HepG2 (cell line): ENCODE measurements around the gene CLIP2. TPM values are rescaled to one million over a fixed set of nuclear protein-coding genes. Genes with fewer than 3 reads are reported as not detected.

Source experiments
- ATAC-seq: fragments of 200-7000 bp; cut with Tn5 transposase; 3 replicates; pipeline ENCODE4 v1.9.1; 2020; ENCODE audit warnings: mild to moderate bottlenecking, moderate library complexity
- BruUV-seq: library from RNA; stranded (reverse); fragments of 400-500 nt; replicated peaks from 2 replicates; lab custom pipeline; 2021; lab: Mats Ljungman, UMichigan
- CTCF ChIA-PET: fragments of 300-600 bp; formaldehyde crosslinking; extraction: SDS; loops from one replicate; lab custom pipeline; 2021; ENCODE audit warnings: low total read pairs, inconsistent platforms, low intra/inter-chr PET ratio; lab: Yijun Ruan, JAX
- POLR2A ChIA-PET: fragments of 350-600 bp; sonication (Branson Sonifier 250); formaldehyde crosslinking; loops from one replicate; lab custom pipeline; 2020; ENCODE audit warnings: antibody characterized with exemption, inconsistent platforms; lab: Yijun Ruan, JAX
- DNase-seq: peaks from one replicate; pipeline ENCODE4 v3.0.0-alpha.2; 2015; ENCODE audit warnings: low spot score
- FAIRE-seq: peaks from 3 replicates; lab custom pipeline; 2011; peaks lifted over from hg19 to GRCh38; lab: Jason Lieb, UNC
- H2AFZ ChIP-seq: one replicate; pipeline ENCODE4 v1.6.1; 2011; ENCODE audit warnings: low read length, inconsistent platforms
- H3K27ac ChIP-seq: fragments of 300-600 bp; 3 replicates; pipeline ENCODE4 v1.8.0; 2011; ENCODE audit warnings: mixed run types, mild to moderate bottlenecking, mixed read lengths, low read length, inconsistent platforms; ENCODE audit not compliant: insufficient read depth; ENCODE audit errors: extremely low read length
- H3K27me3 ChIP-seq, 2 experiments: fragments of 200-600 bp in 1 of 2; 2 replicates in 1 of 2; 3 replicates in 1 of 2; pipeline versions ENCODE4 v1.6.0 to v1.8.0; 2011; ENCODE audit warnings: low read length in 2 of 2, mild to moderate bottlenecking in 2 of 2, moderate library complexity in 2 of 2, inconsistent platforms in 1 of 2; ENCODE audit not compliant: insufficient read depth in 2 of 2, control insufficient read depth in 1 of 2
- H3K36me3 ChIP-seq, 2 experiments: fragments of 200-600 bp in 1 of 2; replicated peaks in 1 of 2; 2 replicates in 1 of 2; 3 replicates in 1 of 2; pipeline versions ENCODE4 v1.5.1 to v1.8.0; 2011; ENCODE audit warnings: low read length in 2 of 2, inconsistent platforms in 1 of 2; ENCODE audit not compliant: insufficient read depth in 2 of 2, control insufficient read depth in 1 of 2
- H3K4me1 ChIP-seq: 2 replicates; pipeline ENCODE4 v1.5.1; 2012; ENCODE audit warnings: low read length, inconsistent platforms; ENCODE audit not compliant: insufficient read depth
- H3K4me2 ChIP-seq: 2 replicates; pipeline ENCODE4 v1.6.0; 2011; ENCODE audit warnings: low read depth, low read length, inconsistent platforms
- H3K4me3 ChIP-seq, 3 experiments: fragments of 200-600 bp in 1 of 3; sonication (generic), shearing (Covaris generic) in 1 of 3; replicated peaks in 1 of 3; 2 replicates each; pipeline ENCODE4 v1.5.1; 2011 to 2016; ENCODE audit warnings: low read length in 3 of 3, inconsistent platforms in 2 of 3, low read depth in 2 of 3, mild to moderate bottlenecking in 2 of 3, control low read depth in 1 of 3, mixed read lengths in 1 of 3; ENCODE audit not compliant: insufficient read depth in 1 of 3
- H3K79me2 ChIP-seq: one replicate; pipeline ENCODE4 v1.6.1; 2011; ENCODE audit warnings: low read length, inconsistent platforms; ENCODE audit not compliant: insufficient read depth
- H3K9ac ChIP-seq: 2 replicates; pipeline ENCODE4 v1.6.0; 2011; ENCODE audit warnings: mild to moderate bottlenecking, low read depth, low read length, inconsistent platforms; ENCODE audit not compliant: insufficient read depth
- H3K9me3 ChIP-seq: 2 replicates; pipeline ENCODE4 v1.5.1; 2012; ENCODE audit warnings: mild to moderate bottlenecking, low read length
- H4K20me1 ChIP-seq: 2 replicates; pipeline ENCODE4 v1.6.0; 2011; ENCODE audit warnings: inconsistent platforms, mild to moderate bottlenecking, low read length, moderate library complexity; ENCODE audit not compliant: insufficient read depth
- AGO2 ChIP-seq: fragments of 200-400 bp; formaldehyde crosslinking; optimal IDR thresholded peaks from 2 replicates; pipeline ENCODE3; 2017; ENCODE audit warnings: mild to moderate bottlenecking, low read depth, low read length, moderate library complexity
- ARID4A ChIP-seq: sonication (generic); formaldehyde crosslinking; IDR thresholded peaks from 2 replicates; pipeline ENCODE4 v1.5.0; 2020; ENCODE audit warnings: mild to moderate bottlenecking, missing genetic modification reagents, borderline replicate concordance
- BORCS8-MEF2B ChIP-seq: sonication (generic); formaldehyde crosslinking; IDR thresholded peaks from 2 replicates; pipeline ENCODE4 v1.8.0; 2022; ENCODE audit warnings: mild to moderate bottlenecking, missing genetic modification reagents
- HMGXB4 ChIP-seq, 2 experiments: sonication (generic) in 1 of 2; formaldehyde crosslinking in 1 of 2; IDR thresholded peaks; 2 replicates each; pipeline versions ENCODE4 v1.4.0 to v1.6.1; 2018 to 2020; ENCODE audit warnings: missing genetic modification reagents in 2 of 2, borderline replicate concordance in 1 of 2, low read depth in 1 of 2, mild to moderate bottlenecking in 1 of 2, missing biosample characterization in 1 of 2
- MTERF4 ChIP-seq: sonication (generic); formaldehyde crosslinking; IDR thresholded peaks from 2 replicates; pipeline ENCODE4 v1.8.0; 2023; ENCODE audit warnings: mild to moderate bottlenecking, missing genetic modification reagents
- PAF1 ChIP-seq: IDR thresholded peaks from 2 replicates; pipeline ENCODE4 v1.6.1; 2016; ENCODE audit warnings: missing genetic modification reagents, missing compliant biosample characterization
- POLR2G ChIP-seq: fragments of 200-400 bp; formaldehyde crosslinking; IDR thresholded peaks from 2 replicates; pipeline ENCODE4 v1.6.1; 2018; ENCODE audit warnings: mild to moderate bottlenecking, low read depth, low read length, moderate library complexity
- YY1 ChIP-seq: IDR thresholded peaks from 2 replicates; pipeline ENCODE4 v1.6.1; 2011; ENCODE audit warnings: low read length, low read depth, moderate library complexity, mild to moderate bottlenecking; ENCODE audit not compliant: insufficient read depth, insufficient replicate concordance
- ZBTB38 ChIP-seq: sonication (generic); formaldehyde crosslinking; IDR thresholded peaks from 2 replicates; pipeline ENCODE4 v1.5.1; 2020; ENCODE audit warnings: mild to moderate bottlenecking, missing genetic modification reagents
- ZFX ChIP-seq: sonication (generic); formaldehyde crosslinking; IDR thresholded peaks from 2 replicates; pipeline ENCODE4 v1.4.0; 2020; ENCODE audit warnings: mild to moderate bottlenecking, low read depth, missing genetic modification reagents, moderate library complexity
- ZHX1 ChIP-seq: sonication (generic); formaldehyde crosslinking; IDR thresholded peaks from 2 replicates; pipeline ENCODE4 v1.8.1; 2022; ENCODE audit warnings: low read depth, mild to moderate bottlenecking, missing genetic modification reagents
- ZNF121 ChIP-seq: sonication (generic); formaldehyde crosslinking; IDR thresholded peaks from 2 replicates; pipeline ENCODE4 v1.5.0; 2020; ENCODE audit warnings: mild to moderate bottlenecking, missing genetic modification reagents
- WGBS: methylation state at CpG from one replicate; pipeline ENCODE4 v1.1.6; 2017; ENCODE audit warnings: low lambda C conversion rate; 5-methylcytosine and 5-hydroxymethylcytosine counted together
- in situ Hi-C: cut with HindIII; loops from 2 replicates; pipeline ENCODE4 v1.10.0; 2017; ENCODE audit warnings: low pct_unique_long_range_greater_than_20kb; ENCODE audit not compliant: extremely low pct_ligation_motif_present
- intact Hi-C: fragments of 100-400 bp; cut with micrococcal nuclease; formaldehyde crosslinking; loops from one replicate; pipeline ENCODE4 v1.10.0; 2022; ENCODE audit not compliant: unreplicated experiment
- polyA plus RNA-seq, 8 experiments: library from polyadenylated mRNA; depleted of rRNA in 3 of 8; stranded (reverse) in 7 of 8; unstranded in 1 of 8; fragments of >200 nt; fragmentation: Illumina TruSeq in 4 of 8; extraction: Trizol in 4 of 8; gene quantifications; 2 replicates each; pipeline versions ENCODE4 v1.2.1 to v1.2.3, GENCODE V29; 2011 to 2016; ENCODE audit warnings: low read depth in 4 of 8, missing spikeins in 1 of 8, mixed read lengths in 1 of 8; ENCODE audit not compliant: insufficient read depth in 1 of 8
- total RNA-seq, 5 experiments: library from RNA; depleted of rRNA; stranded (reverse); fragments of >200 nt; fragmentation: Illumina TruSeq; extraction: Trizol; gene quantifications; 2 replicates each; pipeline ENCODE4 v1.2.3, GENCODE V29; 2016; ENCODE audit warnings: low read depth in 1 of 5

The CLIP2 gene
- total and polyA plus RNA-seq, 2 of the 13 experiments (the other 11 are each of a cell fraction or from before 2014, with no cell fraction given), result 6.5 to 17.4 TPM

GRCh38 chr7:74452748-74453321, 163.6 kb downstream of the CLIP2 start:
- Histone ChIP-seq H3K27me3 (0 out of 5 replicates have a peak, but pooled peaks cover 0 to 5% of the 10 kb centered on the region in 2 experiments), H4K20me1 (peaks cover 3% of the 10 kb centered on the region; the same call in 1 of the 2 replicates), H3K9ac (peak overlapping the region; percentile 77), H3K4me3 (peak overlapping the region; percentile 66 to 86 (median 85)), H3K36me3 (no peaks in the 10 kb centered on the region), H3K79me2 (peaks cover 29% of the 10 kb centered on the region), H3K4me2 (peak overlapping the region; percentile 99), H3K9me3 (no peaks in the 10 kb centered on the region), H3K4me1 (peaks cover 29% of the 10 kb centered on the region), H2AFZ (no peak overlapping the region), H3K27ac (peak overlapping the region; percentile 90)
- POLR2A ChIA-PET, result interaction anchor here (0.8 to 1.4 kb wide), 5 partner anchors 10 to 128 kb away, joined by 3 read pairs; no protein-coding TSS in a partner anchor
- TSS peak; percentile 89 for BruUV-seq
- in situ Hi-C loops, result no loop called here
- FAIRE-seq, result no peak
- CTCF ChIA-PET, result no interaction called here
- under 1% methylated on average over 13 of the region's 15 CpGs for WGBS
- intact Hi-C loops, result loop anchor here (1.0 kb wide), 1 partner anchor 92 kb away; no protein-coding TSS in a partner anchor
- DNase-seq, result peak; percentile 65
- ATAC-seq, result peak; percentile 48
- 0 out of 2 replicates have a peak, but pooled peaks have one; percentile 18 for TF ChIP-seq MTERF4 (CRISPR knock-in tag)
- peak; percentile 50 for TF ChIP-seq YY1
- TF ChIP-seq POLR2G, result peak; percentile 55; the same call in 1 of the 2 replicates
- TF ChIP-seq HMGXB4 (CRISPR knock-in tag; IDR thresholded peaks at IDR 0.05; ENCODE audit: borderline replicate concordance in 1 of 2, low read depth in 1 of 2), result 0 out of 4 replicates have a peak, but pooled peaks of 1 of the 2 experiments have one; percentile 27
- TF ChIP-seq ARID4A, result peak; percentile 34
- TF ChIP-seq ZNF121 (CRISPR knock-in tag), result no peak
- no peak for TF ChIP-seq AGO2
- peak; percentile 59; the same call in 1 of the 2 replicates for TF ChIP-seq ZFX (CRISPR knock-in tag)
- no peak for TF ChIP-seq BORCS8-MEF2B (CRISPR knock-in tag)
- TF ChIP-seq ZBTB38 (CRISPR knock-in tag), result 0 out of 2 replicates have a peak, but pooled peaks have one; percentile 22
- 0 out of 2 replicates have a peak, but pooled peaks have one; percentile 24 for TF ChIP-seq ZHX1
- TF ChIP-seq PAF1 (CRISPR knock-in tag), result no peak
